CD14-positive monocyte (primary cell): Measurements from ENCODE around the gene UGGT2. TPM values are rescaled to one million over a fixed set of nuclear protein-coding genes. Genes with fewer than 3 reads are reported as not detected.
A peak's percentile ranks its signal among the peaks of the same experiment; 100 is the strongest.

Source experiments
- DNase-seq, 3 donors: peaks; one replicate each; pipeline ENCODE4 v3.0.0-alpha.2; 2011 to 2022
- H2AFZ ChIP-seq: 2 replicates; pipeline ENCODE4 v1.6.0; 2012; ENCODE audit warnings: mild to moderate bottlenecking, low read depth, low read length, inconsistent platforms; ENCODE audit not compliant: insufficient read depth, poor library complexity, severe bottlenecking
- H3K27ac ChIP-seq, 2 donors: 1 replicate in 1 of 2; 2 replicates in 1 of 2; pipeline ENCODE4 v1.5.1; 2012 to 2013; ENCODE audit warnings: low read length in 2 of 2, control low read depth in 1 of 2, inconsistent platforms in 1 of 2, low read depth in 1 of 2, mild to moderate bottlenecking in 1 of 2
- H3K27me3 ChIP-seq, 2 donors: one replicate each; pipeline versions ENCODE4 v1.6.0 to v1.6.1; 2011 to 2013; ENCODE audit warnings: low read length in 2 of 2; ENCODE audit not compliant: control insufficient read depth in 2 of 2, insufficient read depth in 2 of 2
- H3K36me3 ChIP-seq, 2 donors: replicated peaks in 1 of 2; 1 replicate in 1 of 2; 2 replicates in 1 of 2; pipeline versions ENCODE4 v1.5.1 to v1.6.1; 2012 to 2013; ENCODE audit warnings: low read length in 2 of 2, control low read depth in 1 of 2, inconsistent platforms in 1 of 2, mild to moderate bottlenecking in 1 of 2; ENCODE audit not compliant: insufficient read depth in 2 of 2, control insufficient read depth in 1 of 2
- H3K4me1 ChIP-seq, 2 donors: 1 replicate in 1 of 2; 2 replicates in 1 of 2; pipeline versions ENCODE4 v1.5.1 to v1.6.1; 2012 to 2013; ENCODE audit warnings: low read length in 2 of 2, control low read depth in 1 of 2, inconsistent platforms in 1 of 2, mild to moderate bottlenecking in 1 of 2, moderate library complexity in 1 of 2; ENCODE audit not compliant: insufficient read depth in 2 of 2, control insufficient read depth in 1 of 2
- H3K4me2 ChIP-seq: replicated peaks from 2 replicates; pipeline ENCODE3; 2012; ENCODE audit warnings: low read length, moderate library complexity, mild to moderate bottlenecking; ENCODE audit not compliant: poor library complexity, severe bottlenecking; ENCODE audit errors: extremely low read depth
- H3K4me3 ChIP-seq, 3 experiments: fragments of 200-600 bp in 1 of 3; sonication (generic) in 1 of 3; replicated peaks in 1 of 3; 1 replicate in 2 of 3; 2 replicates in 1 of 3; pipeline ENCODE4 v1.5.1; 2011 to 2013; ENCODE audit warnings: low read length in 3 of 3, mild to moderate bottlenecking in 3 of 3, control low read depth in 2 of 3, low read depth in 2 of 3, inconsistent platforms in 1 of 3, moderate library complexity in 1 of 3
- H3K79me2 ChIP-seq: 2 replicates; pipeline ENCODE4 v1.6.0; 2012; ENCODE audit warnings: mild to moderate bottlenecking, control low read depth, inconsistent platforms, low read length, moderate library complexity; ENCODE audit not compliant: insufficient read depth
- H3K9ac ChIP-seq: 2 replicates; pipeline ENCODE4 v1.6.0; 2017; ENCODE audit warnings: low read length, mild to moderate bottlenecking; ENCODE audit not compliant: insufficient read depth, poor library complexity, severe bottlenecking
- H3K9me3 ChIP-seq, 2 donors: replicated peaks in 1 of 2; 1 replicate in 1 of 2; 2 replicates in 1 of 2; pipeline versions ENCODE4 v1.5.1 to v1.6.1; 2012 to 2013; ENCODE audit warnings: low read length in 2 of 2, control low read depth in 1 of 2; ENCODE audit not compliant: control insufficient read depth in 1 of 2, insufficient read depth in 1 of 2
- H4K20me1 ChIP-seq: 2 replicates; pipeline ENCODE4 v1.6.0; 2012; ENCODE audit warnings: mild to moderate bottlenecking, low read length, control low read depth, moderate library complexity; ENCODE audit not compliant: insufficient read depth
- H3K27ac Mint-ChIP-seq, 7 donors: one replicate each; pipeline ENCODE4 v1.8.0; 2020; ENCODE audit warnings: mild to moderate bottlenecking in 7 of 7, mixed read lengths in 7 of 7, moderate library complexity in 6 of 7, inconsistent platforms in 2 of 7
- H3K27me3 Mint-ChIP-seq, 3 donors: one replicate each; pipeline ENCODE4 v1.8.0; 2021 to 2022; ENCODE audit warnings: low read depth in 3 of 3, mild to moderate bottlenecking in 3 of 3, mixed read lengths in 3 of 3, moderate library complexity in 3 of 3, inconsistent platforms in 1 of 3
- H3K36me3 Mint-ChIP-seq, 2 donors: one replicate each; pipeline ENCODE4 v1.8.0; 2020; ENCODE audit warnings: mixed read lengths in 2 of 2, inconsistent platforms in 1 of 2, mild to moderate bottlenecking in 1 of 2
- H3K4me1 Mint-ChIP-seq: one replicate; pipeline ENCODE4 v1.8.0; 2020; ENCODE audit warnings: mild to moderate bottlenecking, mixed read lengths
- H3K4me3 Mint-ChIP-seq, 2 donors: one replicate each; pipeline ENCODE4 v1.8.0; 2020; ENCODE audit warnings: mild to moderate bottlenecking in 2 of 2, mixed read lengths in 2 of 2, moderate library complexity in 1 of 2
- H3K9me3 Mint-ChIP-seq, 7 donors: one replicate each; pipeline ENCODE4 v1.8.0; 2020 to 2022; ENCODE audit warnings: mixed read lengths in 7 of 7, mild to moderate bottlenecking in 6 of 7, moderate library complexity in 6 of 7, inconsistent platforms in 2 of 7
- CTCF ChIP-seq: fragments of 200-600 bp; IDR thresholded peaks from one replicate; pipeline ENCODE4 v1.8.0; 2022; ENCODE audit warnings: antibody characterized with exemption, mild to moderate bottlenecking
- WGBS: methylation state at CpG from one replicate; pipeline ENCODE4 v1.1.5; 2013; ENCODE audit warnings: missing lambda C conversion rate; ENCODE audit not compliant: insufficient coverage; 5-methylcytosine and 5-hydroxymethylcytosine counted together
- intact Hi-C, 2 donors: fragments of 100-400 bp; cut with micrococcal nuclease; formaldehyde crosslinking; loops; one replicate each; pipeline versions ENCODE4 v1.15.0 to v1.15.1; 2023
- polyA plus RNA-seq, 3 donors: library from polyadenylated mRNA; depleted of rRNA in 1 of 3; unstranded in 2 of 3; stranded (reverse) in 1 of 3; fragments of 300-500 nt in 2 of 3; fragments of >200 nt in 1 of 3; fragmentation: Illumina TruSeq in 2 of 3; gene quantifications; 1 replicate in 2 of 3; 2 replicates in 1 of 3; pipeline ENCODE4 v1.2.3, GENCODE V29; 2012 to 2021

The UGGT2 gene
- polyA plus RNA-seq, 3 donors, result 4.0 to 6.3 (median 5.6) TPM

- Histone ChIP-seq H3K9me3 (peaks cover 20 to 25% of the 10 kb centered on the region in 2 donors), H2AFZ (no peak overlapping the region), H3K27me3 (no peaks in the 10 kb centered on the region), H3K27ac (no peak overlapping the region), H4K20me1 (no peaks in the 10 kb centered on the region), H3K4me3 (no peak overlapping the region), H3K79me2 (no peaks in the 10 kb centered on the region), H3K9ac (no peak overlapping the region), H3K4me2 (no peak overlapping the region), H3K4me1 (no peaks in the 10 kb centered on the region), H3K36me3 (peaks cover 0 to 21% of the 10 kb centered on the region in 2 donors)
- peaks cover 20 to 47% of the 10 kb centered on the region in 2 donors for H3K36me3 Mint-ChIP-seq
- no peaks in the 10 kb centered on the region for H3K27me3 Mint-ChIP-seq
- intact Hi-C loops, result no loop called here
- peaks cover 3% of the 10 kb centered on the region for H3K4me1 Mint-ChIP-seq
- H3K4me3 Mint-ChIP-seq, result no peak overlapping the region
- WGBS, result no CpG with 5 or more reads among the region's 2 CpGs
- H3K27ac Mint-ChIP-seq, result peak overlapping the region in 2 of 7 donors; percentile 35 to 36
- DNase-seq, result no peak
- TF ChIP-seq CTCF, result no peak
- H3K9me3 Mint-ChIP-seq, result peaks cover 20 to 40% (median 27%) of the 10 kb centered on the region in 7 donors
These were observed 95.9 kb downstream of the UGGT2 start for GRCh38 chr13:95957331-95957730.

DNA sequence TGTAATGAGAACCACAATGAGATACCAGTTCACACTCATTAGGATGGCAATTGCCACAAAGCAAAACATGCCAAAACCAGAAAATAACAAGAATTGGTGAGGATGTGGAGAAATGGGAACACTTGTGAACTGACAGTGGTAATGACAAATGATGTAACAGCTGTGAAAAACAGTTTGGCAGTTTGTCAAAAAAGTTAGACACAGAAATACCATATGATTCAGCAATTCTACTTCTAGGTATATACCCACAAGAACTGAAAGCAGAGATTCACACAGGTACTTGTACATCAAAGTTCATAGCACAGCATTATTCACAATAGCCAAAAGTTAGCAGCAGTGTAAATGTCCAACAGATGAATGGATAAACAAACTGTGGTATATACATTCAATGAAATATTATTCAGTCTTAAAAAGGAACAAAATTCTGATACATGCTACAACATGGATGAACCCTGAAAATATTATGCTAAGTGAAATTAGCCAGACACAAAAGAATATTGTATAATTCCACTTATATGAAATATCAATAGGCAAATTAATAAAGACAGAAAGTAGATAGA lies 96.5 kb downstream of the UGGT2 start:
- Mint-ChIP-seq H3K36me3 (peaks cover 17 to 45% of the 10 kb centered on the region in 2 donors), H3K9me3 (peaks cover 21 to 34% (median 26%) of the 10 kb centered on the region in 7 donors), H3K27me3 (no peaks in the 10 kb centered on the region), H3K4me1 (peaks cover 3% of the 10 kb centered on the region), H3K27ac (no peak overlapping the region), H3K4me3 (no peak overlapping the region)
- no peak overlapping the region for H3K27ac ChIP-seq
- no peaks in the 10 kb centered on the region for H3K4me1 ChIP-seq
- peaks cover 0 to 21% of the 10 kb centered on the region in 2 donors for H3K36me3 ChIP-seq
- H3K9me3 ChIP-seq, result peaks cover 22% of the 10 kb centered on the region in 2 donors
- no peaks in the 10 kb centered on the region for H4K20me1 ChIP-seq
- H3K4me3 ChIP-seq, result no peak overlapping the region
- no peak overlapping the region for H3K9ac ChIP-seq
- no peak overlapping the region for H3K4me2 ChIP-seq
- H2AFZ ChIP-seq, result no peak overlapping the region
- intact Hi-C loops, result no loop called here
- H3K79me2 ChIP-seq, result no peaks in the 10 kb centered on the region
- no peaks in the 10 kb centered on the region for H3K27me3 ChIP-seq
- no peak for DNase-seq
- TF ChIP-seq CTCF, result no peak
